CD4-positive, alpha-beta T cell treated with Interleukin-15 for 1 hour (primary cell): ENCODE measurements around the gene FZD4.

Experiments used
- DNase-seq: peaks from one replicate; pipeline ENCODE4 v3.0.0-alpha.2; 2020

Gene FZD4

GRCh38 chr11:86904001-86904400 lies 51.2 kb downstream of the FZD4 start:
- DNase-seq, result no peak

- no peak for DNase-seq
These were observed 52.9 kb downstream of the FZD4 start for GRCh38 chr11:86902345-86902744.

GRCh38 chr11:86901599-86901998 lies 53.6 kb downstream of the FZD4 start:
- DNase-seq, result no peak

- no peak for DNase-seq
These were observed 55.0 kb downstream of the FZD4 start for GRCh38 chr11:86900162-86900561.

- no peak for DNase-seq
These were observed 56.5 kb downstream of the FZD4 start for GRCh38 chr11:86898689-86899088.

- DNase-seq, result no peak
These were observed 58.8 kb downstream of the FZD4 start for GRCh38 chr11:86896441-86896841.
